ENCODE measurements around the gene CCDC12. TPM values are rescaled to one million over a fixed set of nuclear protein-coding genes. Genes with fewer than 3 reads are reported as not detected.

CCDC12 gene
- total RNA-seq, 1 donor from 2014 or later, result 41.4 TPM

GRCh38 chr3:46922871-46923558, 53.5 kb downstream of the CCDC12 start:
- H3K27ac Mint-ChIP-seq (ENCODE audit: unreplicated experiment), result no peak overlapping the region
- H3K36me3 Mint-ChIP-seq (ENCODE audit: unreplicated experiment), result peaks cover 11% of the 10 kb centered on the region
- no peak for DNase-seq
- peaks cover 7% of the 10 kb centered on the region for H3K27me3 Mint-ChIP-seq (ENCODE audit: unreplicated experiment)
- no peak overlapping the region for H3K4me3 Mint-ChIP-seq (ENCODE audit: unreplicated experiment)
- H3K9me3 Mint-ChIP-seq (ENCODE audit: unreplicated experiment), result no peaks in the 10 kb centered on the region
- H3K4me1 Mint-ChIP-seq (ENCODE audit: low read depth, unreplicated experiment), result peaks cover 13% of the 10 kb centered on the region
- TF ChIP-seq CTCF (IDR thresholded peaks at IDR 0.05; ENCODE audit: partially characterized antibody, unreplicated experiment), result no peak

GRCh38 chr3:46922426-46922825, 54.1 kb downstream of the CCDC12 start:
- peaks cover 7% of the 10 kb centered on the region for H3K27me3 Mint-ChIP-seq (ENCODE audit: unreplicated experiment)
- no peak overlapping the region for H3K27ac Mint-ChIP-seq (ENCODE audit: unreplicated experiment)
- H3K4me3 Mint-ChIP-seq (ENCODE audit: unreplicated experiment), result no peak overlapping the region
- peaks cover 3% of the 10 kb centered on the region for H3K9me3 Mint-ChIP-seq (ENCODE audit: unreplicated experiment)
- peaks cover 13% of the 10 kb centered on the region for H3K4me1 Mint-ChIP-seq (ENCODE audit: low read depth, unreplicated experiment)
- DNase-seq, result no peak
- peaks cover 16% of the 10 kb centered on the region for H3K36me3 Mint-ChIP-seq (ENCODE audit: unreplicated experiment)
- TF ChIP-seq CTCF (IDR thresholded peaks at IDR 0.05; ENCODE audit: partially characterized antibody, unreplicated experiment), result no peak

- Mint-ChIP-seq H3K27me3 (ENCODE audit: unreplicated experiment) (peaks cover 7% of the 10 kb centered on the region), H3K9me3 (ENCODE audit: unreplicated experiment) (peaks cover 3% of the 10 kb centered on the region), H3K27ac (ENCODE audit: unreplicated experiment) (no peak overlapping the region), H3K4me3 (ENCODE audit: unreplicated experiment) (no peak overlapping the region), H3K4me1 (ENCODE audit: low read depth, unreplicated experiment) (peaks cover 10% of the 10 kb centered on the region), H3K36me3 (ENCODE audit: unreplicated experiment) (peaks cover 16% of the 10 kb centered on the region)
- no peak for DNase-seq
- no peak for TF ChIP-seq CTCF (IDR thresholded peaks at IDR 0.05; ENCODE audit: partially characterized antibody, unreplicated experiment)
These were observed 54.7 kb downstream of the CCDC12 start for GRCh38 chr3:46921871-46922271.

GRCh38 chr3:46921041-46921440, 55.5 kb downstream of the CCDC12 start:
- Mint-ChIP-seq H3K4me3 (ENCODE audit: unreplicated experiment) (no peak overlapping the region), H3K27ac (ENCODE audit: unreplicated experiment) (no peak overlapping the region), H3K27me3 (ENCODE audit: unreplicated experiment) (peaks cover 7% of the 10 kb centered on the region), H3K36me3 (ENCODE audit: unreplicated experiment) (peaks cover 16% of the 10 kb centered on the region), H3K9me3 (ENCODE audit: unreplicated experiment) (peaks cover 3% of the 10 kb centered on the region), H3K4me1 (ENCODE audit: low read depth, unreplicated experiment) (peaks cover 5% of the 10 kb centered on the region)
- TF ChIP-seq CTCF (IDR thresholded peaks at IDR 0.05; ENCODE audit: partially characterized antibody, unreplicated experiment), result no peak
- DNase-seq, result no peak

- Mint-ChIP-seq H3K4me3 (ENCODE audit: unreplicated experiment) (no peak overlapping the region), H3K27ac (ENCODE audit: unreplicated experiment) (no peak overlapping the region), H3K36me3 (ENCODE audit: unreplicated experiment) (peaks cover 16% of the 10 kb centered on the region), H3K4me1 (ENCODE audit: low read depth, unreplicated experiment) (no peaks in the 10 kb centered on the region), H3K9me3 (ENCODE audit: unreplicated experiment) (peaks cover 3% of the 10 kb centered on the region), H3K27me3 (ENCODE audit: unreplicated experiment) (peaks cover 7% of the 10 kb centered on the region)
- no peak for DNase-seq
- TF ChIP-seq CTCF (IDR thresholded peaks at IDR 0.05; ENCODE audit: partially characterized antibody, unreplicated experiment), result no peak
These were observed 57.9 kb downstream of the CCDC12 start for GRCh38 chr3:46918634-46919033.
